VCaP (cell line): ENCODE data around the gene DENND4A.
"Not testable (repeated sequence)": the region's sequence is repeated elsewhere in the genome, so short reads cannot be mapped to it uniquely, and the experiment has no call there.

Experiments
- H3K27ac ChIP-seq: fragments of 450-650 bp; 2 replicates; pipeline ENCODE4 v1.5.1; 2017
- TF ChIP-seq, protein P1 (sequence below): fragments of 450-650 bp; conservative IDR thresholded peaks from 2 replicates; pipeline ENCODE4 v1.5.1; 2017; ENCODE audit warnings: mild to moderate bottlenecking, moderate library complexity

DENND4A gene

DNA sequence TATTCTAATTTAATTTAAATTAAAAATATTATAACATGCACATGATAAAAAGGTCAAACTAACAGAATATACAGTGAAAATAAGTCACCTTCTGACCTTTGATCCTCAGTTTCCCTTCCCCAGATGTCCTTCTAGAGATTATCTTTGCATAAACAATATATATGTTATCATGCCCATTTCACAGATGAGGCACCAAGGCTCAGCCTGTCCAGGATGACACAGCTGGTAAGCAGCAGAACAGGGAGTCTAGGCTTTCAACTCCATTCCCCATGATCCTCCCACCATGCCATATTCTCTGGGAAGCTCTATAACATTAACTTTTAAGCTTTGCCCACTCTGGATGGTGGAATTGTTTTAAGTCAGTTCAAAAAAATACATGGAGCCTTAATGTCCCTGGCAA lies 169.0 kb downstream of the DENND4A start:
- TF ChIP-seq, protein P1, sequence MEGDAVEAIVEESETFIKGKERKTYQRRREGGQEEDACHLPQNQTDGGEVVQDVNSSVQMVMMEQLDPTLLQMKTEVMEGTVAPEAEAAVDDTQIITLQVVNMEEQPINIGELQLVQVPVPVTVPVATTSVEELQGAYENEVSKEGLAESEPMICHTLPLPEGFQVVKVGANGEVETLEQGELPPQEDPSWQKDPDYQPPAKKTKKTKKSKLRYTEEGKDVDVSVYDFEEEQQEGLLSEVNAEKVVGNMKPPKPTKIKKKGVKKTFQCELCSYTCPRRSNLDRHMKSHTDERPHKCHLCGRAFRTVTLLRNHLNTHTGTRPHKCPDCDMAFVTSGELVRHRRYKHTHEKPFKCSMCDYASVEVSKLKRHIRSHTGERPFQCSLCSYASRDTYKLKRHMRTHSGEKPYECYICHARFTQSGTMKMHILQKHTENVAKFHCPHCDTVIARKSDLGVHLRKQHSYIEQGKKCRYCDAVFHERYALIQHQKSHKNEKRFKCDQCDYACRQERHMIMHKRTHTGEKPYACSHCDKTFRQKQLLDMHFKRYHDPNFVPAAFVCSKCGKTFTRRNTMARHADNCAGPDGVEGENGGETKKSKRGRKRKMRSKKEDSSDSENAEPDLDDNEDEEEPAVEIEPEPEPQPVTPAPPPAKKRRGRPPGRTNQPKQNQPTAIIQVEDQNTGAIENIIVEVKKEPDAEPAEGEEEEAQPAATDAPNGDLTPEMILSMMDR = no peak
- no peak overlapping the region for H3K27ac ChIP-seq

DNA sequence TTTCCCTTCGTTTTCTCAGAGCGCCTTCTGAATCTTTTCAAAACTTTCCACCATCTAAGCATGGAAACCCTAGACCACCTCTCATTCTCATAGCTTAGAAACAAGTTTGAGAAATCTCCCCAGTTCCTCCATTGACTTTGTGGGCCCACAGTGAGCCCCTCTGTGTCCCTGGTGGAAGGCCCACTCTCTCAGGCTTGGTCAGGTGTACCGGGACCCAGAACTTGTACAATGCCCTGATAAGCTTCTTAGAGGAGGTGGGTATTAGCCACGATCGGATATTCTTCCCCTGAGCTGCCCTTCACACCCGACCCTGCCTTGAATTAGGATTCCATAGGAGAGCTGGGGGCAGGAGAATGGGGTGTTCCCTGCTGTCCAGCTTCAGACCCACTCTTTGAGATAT lies 170.5 kb downstream of the DENND4A start, which contains the start of gene SLC24A1:
Gene SLC24A1, plus strand, starts transcription at position 301 of the 400 bp plus-strand sequence. CDS start 2,143 bp downstream, outside the sequence.
- H3K27ac ChIP-seq = no peak within 1 kb of the TSS
- TF ChIP-seq, protein P1 = no peak

DNA sequence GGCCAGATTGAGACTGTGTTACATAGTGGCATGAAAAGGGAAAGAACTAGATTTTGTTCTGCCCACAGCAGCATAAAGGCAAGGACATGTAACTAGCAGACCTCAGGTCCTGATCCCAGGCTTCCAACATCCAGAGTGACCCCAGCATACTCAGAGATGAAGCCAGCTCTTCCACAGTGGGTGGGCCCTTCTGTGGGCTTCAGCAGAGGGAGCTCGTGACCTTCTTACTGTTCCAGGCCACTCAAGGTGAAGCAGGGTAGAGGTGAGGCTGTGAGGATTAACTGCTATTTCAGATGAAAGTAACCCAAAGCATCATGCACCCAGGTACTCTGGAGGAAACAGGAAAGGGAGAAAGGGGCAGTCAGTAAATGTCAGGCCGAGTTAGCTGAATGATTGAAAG lies 171.3 kb downstream of the DENND4A start:
- TF ChIP-seq, protein P1 = no peak
- no peak overlapping the region for H3K27ac ChIP-seq

DNA sequence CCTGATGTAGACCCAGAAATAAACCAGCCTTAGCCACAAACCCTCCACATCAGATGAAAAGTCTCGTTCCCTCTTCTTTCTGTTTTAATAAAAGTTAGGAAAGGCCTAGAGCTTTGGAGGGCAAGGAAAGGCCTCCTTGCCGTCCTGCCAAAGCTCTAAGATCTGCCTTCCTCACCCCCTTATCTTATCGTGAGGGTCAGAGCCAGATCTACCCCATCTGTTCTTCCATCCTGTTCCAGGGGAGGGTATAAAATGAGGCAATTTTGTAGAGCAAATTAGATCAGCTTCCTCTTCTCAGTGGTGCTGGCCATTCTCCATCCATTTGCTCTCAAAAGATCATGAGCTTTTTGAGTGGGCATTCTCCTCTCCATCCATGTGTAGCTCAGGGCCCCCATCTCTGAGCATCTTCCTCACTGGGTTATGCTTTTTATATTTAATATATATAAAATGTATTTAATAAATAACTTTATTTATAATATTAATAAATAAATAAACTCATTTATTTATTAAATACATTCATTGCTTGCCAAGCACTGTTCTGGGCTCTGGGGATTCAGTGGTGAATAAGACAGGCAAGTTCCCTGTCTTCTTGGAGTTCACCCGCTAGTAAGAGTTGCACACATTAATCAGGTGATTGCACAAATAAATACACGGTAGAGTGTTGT lies 172.3 kb downstream of the DENND4A start:
- no peak overlapping the region for H3K27ac ChIP-seq
- TF ChIP-seq, protein P1 = no peak

DNA sequence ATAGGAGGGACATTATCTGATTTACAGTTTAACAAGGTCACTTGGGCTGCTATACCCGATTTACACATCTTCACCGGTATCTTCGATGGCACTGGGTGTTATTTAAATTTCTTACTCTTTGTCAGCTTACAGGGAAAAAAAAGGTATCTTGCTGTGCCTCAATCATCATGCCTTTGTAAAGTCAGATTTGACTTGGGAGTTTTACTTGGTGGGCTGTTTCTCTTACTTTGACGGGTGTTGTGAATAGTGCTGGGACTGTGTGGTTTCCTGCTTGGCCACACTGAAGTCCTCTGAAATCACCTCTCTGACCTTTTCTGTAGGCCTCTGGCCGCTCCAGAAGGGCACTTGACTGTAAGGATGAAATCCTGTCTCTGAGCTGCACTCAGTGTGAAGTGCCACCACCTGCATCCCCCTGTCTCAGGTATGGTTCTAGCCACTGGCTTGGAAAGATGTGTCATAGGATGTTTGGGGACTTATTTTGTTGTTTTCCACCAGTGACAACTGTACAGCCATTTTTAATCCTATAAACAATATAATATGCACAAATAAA lies 173.5 kb downstream of the DENND4A start:
- TF ChIP-seq, protein P1 = no peak
- no peak overlapping the region for H3K27ac ChIP-seq

DNA sequence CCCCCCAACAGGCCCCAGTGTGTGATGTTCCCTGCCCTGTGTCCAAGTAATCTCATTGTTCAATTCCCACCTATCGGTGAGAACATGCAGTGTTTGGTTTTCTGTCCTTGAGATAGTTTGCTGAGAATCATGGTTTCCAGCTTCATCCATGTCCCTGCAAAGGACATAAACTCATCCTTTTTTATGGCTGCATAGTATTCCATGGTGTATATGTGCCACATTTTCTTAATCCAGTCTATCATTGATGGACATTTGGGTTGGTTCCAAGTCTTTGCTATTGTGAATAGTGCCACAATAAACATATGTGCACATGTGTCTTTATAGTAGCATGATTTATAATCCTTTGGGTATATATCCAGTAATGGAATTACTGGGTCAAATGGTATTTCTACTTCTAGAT lies 176.2 kb downstream of the DENND4A start:
- H3K27ac ChIP-seq = not testable (repeated sequence)

DNA sequence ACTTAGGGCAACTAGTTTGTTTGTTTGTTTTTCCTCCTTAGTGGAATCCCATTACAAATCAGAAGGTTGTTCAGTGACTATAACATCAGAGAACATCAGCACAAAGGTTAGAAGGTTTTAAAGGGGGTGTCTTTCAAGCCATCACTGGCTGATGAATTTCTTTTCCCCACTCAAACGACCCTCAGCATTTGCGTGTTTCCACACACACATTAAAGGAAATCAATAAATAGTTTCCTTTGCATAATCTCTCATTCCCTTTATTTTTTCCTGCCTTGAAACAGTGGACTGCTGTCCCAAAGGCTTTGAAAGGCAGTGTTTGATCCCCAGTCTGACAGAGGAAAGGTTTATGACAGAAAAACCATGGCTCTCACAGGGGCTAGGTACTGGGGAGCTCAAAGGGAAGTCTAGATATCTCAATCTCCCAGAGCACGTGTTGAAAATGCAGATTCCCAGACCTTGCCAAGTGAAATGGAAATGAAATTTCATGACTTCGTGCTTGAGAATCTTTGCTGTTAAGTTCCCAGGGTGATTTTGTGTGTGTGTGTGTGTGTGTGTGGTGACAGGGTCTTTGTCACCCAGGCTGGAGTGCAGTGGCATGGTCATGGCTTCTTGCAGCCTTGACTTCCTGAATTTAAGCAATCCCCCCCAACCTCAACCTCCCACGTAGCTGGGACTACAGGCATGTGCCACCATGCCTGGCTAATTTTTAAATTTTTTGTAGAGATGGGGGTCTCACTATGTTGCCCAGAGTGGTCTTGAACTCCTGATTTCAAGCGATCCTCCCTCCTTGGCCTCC lies 178.9 kb downstream of the DENND4A start:
- TF ChIP-seq, protein P1 = no peak
- no peak overlapping the region for H3K27ac ChIP-seq

DNA sequence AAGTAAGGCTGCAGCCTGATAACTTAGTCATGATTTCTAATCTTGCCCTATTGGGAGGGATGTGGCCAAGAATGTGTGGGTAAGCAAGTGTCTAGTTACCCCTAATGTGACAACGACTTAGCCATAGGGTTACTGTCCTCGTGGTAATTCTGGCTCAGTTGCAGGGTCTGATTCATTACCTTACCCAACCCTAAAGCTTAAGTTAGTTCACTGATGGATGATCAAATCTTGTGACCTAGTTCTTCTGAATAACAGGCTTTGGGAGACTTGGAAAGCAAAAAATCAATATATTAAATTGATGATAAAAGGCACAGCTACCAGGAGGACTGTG lies 179.5 kb downstream of the DENND4A start:
- peak overlapping the region; percentile 95 for H3K27ac ChIP-seq
- TF ChIP-seq, protein P1 = no peak
